Measurements from ENCODE around the gene IRGQ. TPM values are rescaled to one million over a fixed set of nuclear protein-coding genes. Genes with fewer than 3 reads are reported as not detected.

Gene IRGQ
- total and polyA plus RNA-seq, 2 experiments from 2014 or later, result 8.4 to 49.6 TPM

GRCh38 chr19:43626838-43627237, 30.9 kb upstream of the IRGQ start (continued):
- no peak for TF ChIP-seq ETS1 (IDR thresholded peaks at IDR 0.05)

- Histone ChIP-seq H3K79me2 (replicated peaks; ENCODE audit: insufficient read depth) (no peaks in the 10 kb centered on the region), H3K27me3 (ENCODE audit: insufficient read depth) (no peaks in the 10 kb centered on the region), H3K9me2 (ENCODE audit: insufficient read depth) (no peaks in the 10 kb centered on the region), H3K36me3 (ENCODE audit: insufficient read depth) (no peaks in the 10 kb centered on the region), H3F3A (replicated peaks; ENCODE audit: low read depth) (peaks cover 9% of the 10 kb centered on the region), H4K20me1 (replicated peaks; ENCODE audit: insufficient read depth) (peaks cover 7% of the 10 kb centered on the region), H3K4me2 (no peak overlapping the region), H3K27ac (ENCODE audit: low read depth) (no peak overlapping the region), H3K4me3 (no peak overlapping the region), H3K4me1 (ENCODE audit: insufficient read depth) (peaks cover 8% of the 10 kb centered on the region; the same call in 1 of the 2 replicates), H2AFZ (no peak overlapping the region)
- DNase-seq (ENCODE audit: low spot score) (peak; percentile 81), ATAC-seq (peak; percentile 48)
- H3K4me1 Mint-ChIP-seq, result peaks cover 19% of the 10 kb centered on the region
- H3K36me3 Mint-ChIP-seq (ENCODE audit: low read depth), result peaks cover 18% of the 10 kb centered on the region; the same call in 2 of the 3 replicates
- H3K9me3 Mint-ChIP-seq, result peaks cover 3% of the 10 kb centered on the region; the same call in 2 of the 3 replicates
- H3K4me3 Mint-ChIP-seq, result no peak overlapping the region
- peaks cover 16% of the 10 kb centered on the region for H3K27me3 Mint-ChIP-seq (ENCODE audit: insufficient read depth, low read depth, poor library complexity)
- TF ChIP-seq ZNF462 (CRISPR knock-in tag; IDR thresholded peaks at IDR 0.05) (no peak), ZNF331 (CRISPR knock-in tag; IDR thresholded peaks at IDR 0.05; ENCODE audit: low read depth) (no peak), REST (IDR thresholded peaks at IDR 0.05; ENCODE audit: unreplicated experiment) (no peak), STAT1 (IDR thresholded peaks at IDR 0.05; ENCODE audit: unreplicated experiment) (no peak), ETS1 (IDR thresholded peaks at IDR 0.05) (no peak), CTCF (conservative IDR thresholded peaks at IDR 0.05; ENCODE audit: low read depth in 2 of 2) (peak; percentile 10 to 51; a peak in 2 of 4 replicates), POLR2AphosphoS5 (IDR thresholded peaks at IDR 0.05; ENCODE audit: low read depth) (no peak)
- H3K27ac Mint-ChIP-seq, result no peak overlapping the region
These were observed 30.1 kb upstream of the IRGQ start for GRCh38 chr19:43625918-43626579.
